Upper lobe of left lung (tissue), 4 donors: Measurements from ENCODE around the gene METTL25B.

ENCODE experiments used
- POLR2A ChIP-seq, 4 donors: fragments of 450-650 bp; IDR thresholded peaks; one replicate each; pipeline ENCODE4 v1.5.1; 2016 to 2017; ENCODE audit warnings: antibody characterized with exemption in 4 of 4, mild to moderate bottlenecking in 2 of 4
- TF ChIP-seq, protein P1 (sequence below), 6 experiments: fragments of 450-650 bp in 4 of 6; fragments of 200-600 bp in 2 of 6; sonication (generic) in 2 of 6; IDR thresholded peaks; one replicate each; pipeline ENCODE4 v1.5.1; 2016 to 2019; ENCODE audit warnings: antibody characterized with exemption in 6 of 6

GRCh38 chr1:156704166-156704711 lies 24.0 kb upstream of the METTL25B start:
- TF ChIP-seq, protein P1, sequence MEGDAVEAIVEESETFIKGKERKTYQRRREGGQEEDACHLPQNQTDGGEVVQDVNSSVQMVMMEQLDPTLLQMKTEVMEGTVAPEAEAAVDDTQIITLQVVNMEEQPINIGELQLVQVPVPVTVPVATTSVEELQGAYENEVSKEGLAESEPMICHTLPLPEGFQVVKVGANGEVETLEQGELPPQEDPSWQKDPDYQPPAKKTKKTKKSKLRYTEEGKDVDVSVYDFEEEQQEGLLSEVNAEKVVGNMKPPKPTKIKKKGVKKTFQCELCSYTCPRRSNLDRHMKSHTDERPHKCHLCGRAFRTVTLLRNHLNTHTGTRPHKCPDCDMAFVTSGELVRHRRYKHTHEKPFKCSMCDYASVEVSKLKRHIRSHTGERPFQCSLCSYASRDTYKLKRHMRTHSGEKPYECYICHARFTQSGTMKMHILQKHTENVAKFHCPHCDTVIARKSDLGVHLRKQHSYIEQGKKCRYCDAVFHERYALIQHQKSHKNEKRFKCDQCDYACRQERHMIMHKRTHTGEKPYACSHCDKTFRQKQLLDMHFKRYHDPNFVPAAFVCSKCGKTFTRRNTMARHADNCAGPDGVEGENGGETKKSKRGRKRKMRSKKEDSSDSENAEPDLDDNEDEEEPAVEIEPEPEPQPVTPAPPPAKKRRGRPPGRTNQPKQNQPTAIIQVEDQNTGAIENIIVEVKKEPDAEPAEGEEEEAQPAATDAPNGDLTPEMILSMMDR (IDR thresholded peaks at IDR 0.05), result no peak
- no peak for TF ChIP-seq POLR2A (IDR thresholded peaks at IDR 0.05)
